HK-2 (cell line): ENCODE measurements around the gene MAPT.
"Not testable (repeated sequence)": the region's sequence is repeated elsewhere in the genome, so short reads cannot be mapped to it uniquely, and the experiment has no call there.

Source experiments
- DNase-seq: peaks from one replicate; pipeline ENCODE4 v3.0.0-alpha.2; 2018; ENCODE audit not compliant: unreplicated experiment

MAPT gene

GRCh38 chr17:45952814-45953320 lies 58.5 kb downstream of the MAPT start:
- DNase-seq = no peak

GRCh38 chr17:45953561-45953960 lies 59.2 kb downstream of the MAPT start:
- no peak for DNase-seq

- DNase-seq = no peak
These were observed 60.6 kb downstream of the MAPT start for GRCh38 chr17:45954914-45955313.

GRCh38 chr17:45955326-45955725 lies 61.0 kb downstream of the MAPT start:
- DNase-seq = no peak

GRCh38 chr17:45956090-45956489 lies 61.7 kb downstream of the MAPT start:
- no peak for DNase-seq

GRCh38 chr17:45956746-45957145 lies 62.4 kb downstream of the MAPT start:
- DNase-seq = not testable (repeated sequence)

- DNase-seq = no peak
These were observed 64.0 kb downstream of the MAPT start for GRCh38 chr17:45958307-45958706.

- DNase-seq = no peak
These were observed 64.8 kb downstream of the MAPT start for GRCh38 chr17:45958994-45959665.

- no peak for DNase-seq
These were observed 66.0 kb downstream of the MAPT start for GRCh38 chr17:45960311-45960710.

- DNase-seq = no peak
These were observed 66.9 kb downstream of the MAPT start for GRCh38 chr17:45961206-45961605.

GRCh38 chr17:45962221-45962972 lies 68.0 kb downstream of the MAPT start:
- DNase-seq = no peak

GRCh38 chr17:45963283-45963682 lies 68.9 kb downstream of the MAPT start:
- no peak for DNase-seq

GRCh38 chr17:45963889-45964288 lies 69.5 kb downstream of the MAPT start:
- no peak for DNase-seq

GRCh38 chr17:45964634-45965033 lies 70.3 kb downstream of the MAPT start:
- DNase-seq = no peak

- DNase-seq = no peak
These were observed 71.5 kb downstream of the MAPT start for GRCh38 chr17:45965812-45966211.

- no peak for DNase-seq
These were observed 72.4 kb downstream of the MAPT start for GRCh38 chr17:45966606-45967280.

GRCh38 chr17:45967378-45967777 lies 73.0 kb downstream of the MAPT start:
- no peak for DNase-seq

GRCh38 chr17:45968732-45969131 lies 74.4 kb downstream of the MAPT start:
- no peak for DNase-seq

GRCh38 chr17:45969726-45970125 lies 75.4 kb downstream of the MAPT start:
- DNase-seq = no peak

GRCh38 chr17:45970659-45971058 lies 76.3 kb downstream of the MAPT start:
- DNase-seq = no peak

- no peak for DNase-seq
These were observed 77.4 kb downstream of the MAPT start for GRCh38 chr17:45971698-45972141.

- no peak for DNase-seq
These were observed 78.2 kb downstream of the MAPT start for GRCh38 chr17:45972531-45972930.
